CD4-positive, CD25-positive, alpha-beta regulatory T cell (primary cell): Measurements from ENCODE around the gene TMIE. TPM values are rescaled to one million over a fixed set of nuclear protein-coding genes. Genes with fewer than 3 reads are reported as not detected.

Source experiments
- ATAC-seq, 2 donors: fragments of 150-1000 bp; cut with Tn5 transposase; one replicate each; pipeline ENCODE4 v1.10.0; 2021; ENCODE audit warnings: low read depth in 2 of 2, moderate number of reproducible peaks in 2 of 2, moderate library complexity in 1 of 2
- DNase-seq, 3 donors: peaks; one replicate each; pipeline versions ENCODE4 v3.0.0 to v3.0.0-alpha.2; 2012 to 2022; ENCODE audit warnings: mixed read lengths in 1 of 3
- H3K27ac ChIP-seq: one replicate; pipeline ENCODE4 v1.7.0; 2013; ENCODE audit warnings: mild to moderate bottlenecking, low read length; ENCODE audit not compliant: insufficient read depth, poor library complexity, severe bottlenecking
- H3K27me3 ChIP-seq: one replicate; pipeline ENCODE4 v1.7.0; 2013; ENCODE audit warnings: low read length; ENCODE audit not compliant: control insufficient read depth, insufficient read depth
- H3K36me3 ChIP-seq: one replicate; pipeline ENCODE4 v1.7.0; 2013; ENCODE audit warnings: mild to moderate bottlenecking, low read length, moderate library complexity; ENCODE audit not compliant: control insufficient read depth, insufficient read depth
- H3K4me1 ChIP-seq: 2 replicates; pipeline ENCODE4 v1.7.0; 2013; ENCODE audit warnings: mild to moderate bottlenecking, low read length; ENCODE audit not compliant: insufficient read depth, control insufficient read depth, poor library complexity, severe bottlenecking
- H3K4me3 ChIP-seq: one replicate; pipeline ENCODE4 v1.7.0; 2013; ENCODE audit warnings: low read depth, mild to moderate bottlenecking, low read length, moderate library complexity
- H3K9me3 ChIP-seq, 2 experiments: 1 replicate in 1 of 2; 2 replicates in 1 of 2; pipeline ENCODE4 v1.7.0; 2013; ENCODE audit warnings: low read length in 2 of 2, mild to moderate bottlenecking in 1 of 2, moderate library complexity in 1 of 2; ENCODE audit not compliant: control insufficient read depth in 2 of 2
- H3K27ac Mint-ChIP-seq, 3 donors: one replicate each; pipeline ENCODE4 v1.8.0; 2020 to 2022; ENCODE audit warnings: mild to moderate bottlenecking in 3 of 3, mixed read lengths in 3 of 3, moderate library complexity in 2 of 3
- H3K27me3 Mint-ChIP-seq: one replicate; pipeline ENCODE4 v1.8.0; 2022; ENCODE audit warnings: mild to moderate bottlenecking, mixed read lengths
- H3K36me3 Mint-ChIP-seq: one replicate; pipeline ENCODE4 v1.8.0; 2020; ENCODE audit warnings: mixed read lengths
- H3K4me1 Mint-ChIP-seq, 4 donors: one replicate each; pipeline ENCODE4 v1.8.0; 2020 to 2022; ENCODE audit warnings: mixed read lengths in 4 of 4, mild to moderate bottlenecking in 1 of 4
- H3K4me3 Mint-ChIP-seq, 4 donors: one replicate each; pipeline ENCODE4 v1.8.0; 2020 to 2022; ENCODE audit warnings: mild to moderate bottlenecking in 4 of 4, mixed read lengths in 4 of 4, moderate library complexity in 3 of 4
- H3K9me3 Mint-ChIP-seq, 7 donors: one replicate each; pipeline ENCODE4 v1.8.0; 2020 to 2022; ENCODE audit warnings: mixed read lengths in 7 of 7, mild to moderate bottlenecking in 3 of 7, moderate library complexity in 2 of 7
- polyA plus RNA-seq, 4 donors: library from polyadenylated mRNA; unstranded; fragments of 300-500 nt; fragmentation: Illumina TruSeq; gene quantifications; one replicate each; pipeline ENCODE4 v1.2.3, GENCODE V29; 2021
- total RNA-seq: library from RNA; stranded (reverse); gene quantifications from one replicate; pipeline ENCODE4 v1.2.3, GENCODE V29; 2022

The TMIE gene
- total and polyA plus RNA-seq, 5 donors from 2014 or later: 0.60 to 1.9 (median 1.5) TPM

DNA sequence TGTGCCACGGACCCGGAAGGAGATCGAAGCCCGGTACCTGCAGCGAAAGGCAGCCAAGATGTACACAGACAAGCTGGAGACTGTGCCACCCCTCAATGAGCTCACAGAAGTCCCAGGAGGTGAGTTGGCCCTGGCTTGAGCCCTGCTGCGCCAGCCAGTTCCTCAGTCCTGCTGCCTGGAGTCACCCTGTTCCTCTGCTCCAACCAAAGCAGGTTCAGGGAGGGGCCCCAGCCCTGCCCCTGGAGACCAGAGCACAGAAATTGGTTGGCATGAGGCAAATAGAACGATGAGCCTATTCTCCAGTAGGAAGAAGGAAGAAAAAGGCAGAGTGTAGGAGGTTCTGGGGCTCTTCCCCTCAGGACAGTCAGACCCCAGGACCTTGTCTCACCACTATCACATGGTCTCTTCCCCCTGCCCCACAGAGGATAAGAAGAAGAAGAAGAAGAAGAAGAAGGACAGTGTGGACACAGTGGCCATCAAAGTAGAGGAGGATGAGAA lies 8.0 kb downstream of the TMIE start:
- ATAC-seq: no peak
- DNase-seq: no peak
- H3K27me3 ChIP-seq: no peaks in the 10 kb centered on the region
- H3K4me1 ChIP-seq: no peaks in the 10 kb centered on the region
- H3K9me3 Mint-ChIP-seq: no peaks in the 10 kb centered on the region
- H3K36me3 ChIP-seq: no peaks in the 10 kb centered on the region
- peaks cover 5% of the 10 kb centered on the region for H3K27me3 Mint-ChIP-seq
- peaks cover 6% of the 10 kb centered on the region for H3K36me3 Mint-ChIP-seq
- H3K27ac ChIP-seq: no peak overlapping the region
- no peaks in the 10 kb centered on the region for H3K9me3 ChIP-seq
- peaks cover 0 to 3% (median 0%) of the 10 kb centered on the region in 4 donors for H3K4me1 Mint-ChIP-seq
- H3K27ac Mint-ChIP-seq: peak overlapping the region in 1 of 3 donors; percentile 59
- H3K4me3 ChIP-seq: no peak overlapping the region
- H3K4me3 Mint-ChIP-seq: no peak overlapping the region

DNA sequence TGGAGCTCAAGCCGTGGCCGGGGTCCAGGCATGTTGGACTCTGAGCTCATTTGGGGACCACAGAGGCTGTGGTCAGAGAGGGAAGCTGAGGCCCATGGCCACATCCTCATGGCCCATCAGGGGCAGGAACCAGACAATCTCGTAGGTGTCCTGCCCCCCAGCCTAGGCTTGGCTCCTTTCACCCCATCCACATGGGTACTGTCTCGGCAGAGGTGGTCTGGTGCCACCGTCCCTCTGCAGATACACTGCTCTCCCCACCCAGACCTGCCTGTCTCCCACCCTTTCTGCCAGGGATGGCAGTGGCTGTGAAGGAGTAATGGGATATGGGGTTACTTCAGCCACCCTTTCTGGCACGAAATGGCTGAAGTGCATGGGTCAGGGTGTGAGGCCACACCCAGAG lies 8.5 kb downstream of the TMIE start:
- Mint-ChIP-seq H3K27ac (no peak overlapping the region), H3K27me3 (peaks cover 5% of the 10 kb centered on the region), H3K36me3 (peaks cover 6% of the 10 kb centered on the region), H3K4me1 (peaks cover 0 to 3% (median 0%) of the 10 kb centered on the region in 4 donors), H3K9me3 (no peaks in the 10 kb centered on the region), H3K4me3 (no peak overlapping the region)
- DNase-seq (no peak), ATAC-seq (no peak)
- Histone ChIP-seq H3K27ac (no peak overlapping the region), H3K9me3 (no peaks in the 10 kb centered on the region), H3K36me3 (no peaks in the 10 kb centered on the region), H3K4me1 (no peaks in the 10 kb centered on the region), H3K4me3 (no peak overlapping the region), H3K27me3 (no peaks in the 10 kb centered on the region)

DNA sequence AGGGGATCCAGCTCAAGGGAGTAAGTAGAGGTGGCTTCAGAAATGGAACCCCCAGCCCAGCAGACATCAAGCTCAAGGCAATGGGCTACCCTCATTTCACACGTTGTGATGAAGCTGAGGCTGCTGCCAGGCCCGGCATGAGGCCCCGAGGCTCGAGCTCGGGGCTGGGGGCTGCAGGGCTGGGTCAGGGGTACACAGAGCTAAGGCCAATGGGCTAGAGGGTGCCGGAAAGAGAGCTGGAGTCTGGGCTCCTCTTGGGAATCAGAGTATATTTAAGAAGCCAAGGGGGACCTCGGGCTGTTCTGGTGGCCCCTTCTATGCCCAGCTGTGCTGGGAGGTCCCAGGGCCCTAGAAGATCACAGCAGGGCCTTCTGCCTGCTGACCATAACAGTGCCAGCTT lies 9.0 kb downstream of the TMIE start:
- Histone ChIP-seq H3K27me3 (no peaks in the 10 kb centered on the region), H3K4me1 (no peaks in the 10 kb centered on the region), H3K9me3 (no peaks in the 10 kb centered on the region), H3K27ac (no peak overlapping the region), H3K4me3 (no peak overlapping the region), H3K36me3 (no peaks in the 10 kb centered on the region)
- DNase-seq (no peak), ATAC-seq (no peak)
- H3K27me3 Mint-ChIP-seq: peaks cover 5% of the 10 kb centered on the region
- H3K4me3 Mint-ChIP-seq: no peak overlapping the region
- peaks cover 6% of the 10 kb centered on the region for H3K36me3 Mint-ChIP-seq
- H3K4me1 Mint-ChIP-seq: no peaks in the 10 kb centered on the region
- H3K9me3 Mint-ChIP-seq: no peaks in the 10 kb centered on the region
- peak overlapping the region in 1 of 3 donors; percentile 37 for H3K27ac Mint-ChIP-seq

DNA sequence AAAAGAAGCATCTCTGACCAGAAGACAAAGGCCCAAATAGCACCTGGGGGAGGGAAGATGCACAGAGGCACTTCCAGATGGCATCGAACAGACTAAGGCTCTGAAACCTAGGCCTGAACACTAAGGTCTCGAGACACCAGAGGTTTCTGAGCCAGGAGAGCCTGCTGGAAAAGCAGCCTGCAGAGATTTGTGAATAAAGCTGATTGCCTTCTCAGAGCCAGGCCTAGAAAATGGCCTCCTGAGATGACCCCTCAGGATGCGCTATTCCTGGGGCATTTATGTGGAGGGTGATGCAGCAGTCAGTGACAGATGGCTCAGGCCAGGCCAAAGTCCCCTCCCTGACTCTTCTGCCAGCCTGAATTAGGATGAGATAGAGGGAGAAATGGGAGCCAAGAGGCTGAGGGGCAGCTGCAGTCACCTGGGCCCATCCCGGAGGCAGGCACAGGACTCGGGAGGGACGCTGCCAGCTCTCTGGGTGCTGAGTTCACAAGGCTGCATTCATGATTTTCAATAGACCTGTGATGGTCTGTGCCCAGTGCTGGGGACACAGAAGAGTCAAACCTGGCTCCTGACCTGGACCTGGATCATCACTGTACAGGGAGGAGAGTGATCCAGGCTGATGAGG lies 9.6 kb downstream of the TMIE start:
- no peak overlapping the region for H3K27ac ChIP-seq
- no peak overlapping the region for H3K4me3 ChIP-seq
- H3K9me3 ChIP-seq: no peaks in the 10 kb centered on the region
- no peaks in the 10 kb centered on the region for H3K36me3 ChIP-seq
- H3K4me3 Mint-ChIP-seq: no peak overlapping the region
- ATAC-seq: no peak
- H3K27me3 Mint-ChIP-seq: peaks cover 3% of the 10 kb centered on the region
- no peaks in the 10 kb centered on the region for H3K9me3 Mint-ChIP-seq
- no peaks in the 10 kb centered on the region for H3K4me1 ChIP-seq
- H3K36me3 Mint-ChIP-seq: peaks cover 6% of the 10 kb centered on the region
- no peaks in the 10 kb centered on the region for H3K4me1 Mint-ChIP-seq
- no peaks in the 10 kb centered on the region for H3K27me3 ChIP-seq
- no peak for DNase-seq
- peak overlapping the region in 1 of 3 donors; percentile 37 for H3K27ac Mint-ChIP-seq

DNA sequence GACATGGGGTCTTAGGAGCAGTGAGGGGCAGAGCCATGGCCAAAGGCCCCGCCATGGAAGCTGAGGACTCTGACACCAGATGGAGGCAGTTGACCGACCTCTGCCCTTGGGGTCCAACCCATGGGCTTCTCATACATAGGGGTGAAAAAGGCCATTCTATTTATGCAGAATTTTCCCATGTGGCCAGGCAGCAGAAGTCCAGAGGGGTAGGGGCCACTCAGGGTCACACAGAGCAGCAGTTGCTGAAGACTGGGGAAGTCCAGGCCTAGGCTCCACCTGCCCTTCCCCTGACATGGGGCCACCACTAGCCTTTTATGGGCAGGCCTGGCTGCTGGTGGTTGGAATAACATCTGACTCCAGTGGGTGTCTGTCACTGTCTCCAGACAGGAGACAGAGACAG lies 10.1 kb downstream of the TMIE start:
- peaks cover 6% of the 10 kb centered on the region for H3K36me3 Mint-ChIP-seq
- no peaks in the 10 kb centered on the region for H3K4me1 Mint-ChIP-seq
- Histone ChIP-seq H3K27ac (no peak overlapping the region), H3K27me3 (no peaks in the 10 kb centered on the region), H3K36me3 (no peaks in the 10 kb centered on the region), H3K4me3 (no peak overlapping the region), H3K9me3 (no peaks in the 10 kb centered on the region), H3K4me1 (no peaks in the 10 kb centered on the region)
- no peaks in the 10 kb centered on the region for H3K27me3 Mint-ChIP-seq
- peak overlapping the region in 1 of 3 donors; percentile 37 for H3K27ac Mint-ChIP-seq
- no peaks in the 10 kb centered on the region for H3K9me3 Mint-ChIP-seq
- no peak overlapping the region for H3K4me3 Mint-ChIP-seq
- ATAC-seq (no peak), DNase-seq (no peak)

DNA sequence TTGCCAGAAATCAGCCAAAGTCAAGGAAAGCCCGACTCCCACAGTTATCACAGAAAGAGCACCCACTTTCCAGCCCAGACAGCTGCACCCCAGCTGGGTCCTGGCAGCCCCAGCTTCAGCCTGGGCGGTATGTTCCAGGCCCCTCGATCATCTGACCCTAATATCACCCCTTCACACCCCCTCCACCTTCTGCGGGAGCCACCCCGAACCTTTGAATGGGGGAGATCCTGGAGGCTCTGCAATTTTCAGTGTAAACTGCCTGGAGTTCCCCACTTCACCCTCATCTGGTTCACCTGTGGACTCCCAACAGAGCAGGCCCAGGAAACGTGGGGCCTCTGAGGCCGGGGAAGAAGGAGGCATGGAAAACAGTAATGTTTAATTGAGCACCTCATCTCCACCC lies 10.6 kb downstream of the TMIE start:
- no peak for ATAC-seq
- Histone ChIP-seq H3K27ac (no peak overlapping the region), H3K4me3 (no peak overlapping the region), H3K27me3 (no peaks in the 10 kb centered on the region), H3K4me1 (no peaks in the 10 kb centered on the region), H3K9me3 (no peaks in the 10 kb centered on the region), H3K36me3 (no peaks in the 10 kb centered on the region)
- Mint-ChIP-seq H3K9me3 (no peaks in the 10 kb centered on the region), H3K36me3 (peaks cover 6% of the 10 kb centered on the region), H3K4me1 (no peaks in the 10 kb centered on the region), H3K27me3 (no peaks in the 10 kb centered on the region), H3K4me3 (no peak overlapping the region), H3K27ac (no peak overlapping the region)
- no peak for DNase-seq

DNA sequence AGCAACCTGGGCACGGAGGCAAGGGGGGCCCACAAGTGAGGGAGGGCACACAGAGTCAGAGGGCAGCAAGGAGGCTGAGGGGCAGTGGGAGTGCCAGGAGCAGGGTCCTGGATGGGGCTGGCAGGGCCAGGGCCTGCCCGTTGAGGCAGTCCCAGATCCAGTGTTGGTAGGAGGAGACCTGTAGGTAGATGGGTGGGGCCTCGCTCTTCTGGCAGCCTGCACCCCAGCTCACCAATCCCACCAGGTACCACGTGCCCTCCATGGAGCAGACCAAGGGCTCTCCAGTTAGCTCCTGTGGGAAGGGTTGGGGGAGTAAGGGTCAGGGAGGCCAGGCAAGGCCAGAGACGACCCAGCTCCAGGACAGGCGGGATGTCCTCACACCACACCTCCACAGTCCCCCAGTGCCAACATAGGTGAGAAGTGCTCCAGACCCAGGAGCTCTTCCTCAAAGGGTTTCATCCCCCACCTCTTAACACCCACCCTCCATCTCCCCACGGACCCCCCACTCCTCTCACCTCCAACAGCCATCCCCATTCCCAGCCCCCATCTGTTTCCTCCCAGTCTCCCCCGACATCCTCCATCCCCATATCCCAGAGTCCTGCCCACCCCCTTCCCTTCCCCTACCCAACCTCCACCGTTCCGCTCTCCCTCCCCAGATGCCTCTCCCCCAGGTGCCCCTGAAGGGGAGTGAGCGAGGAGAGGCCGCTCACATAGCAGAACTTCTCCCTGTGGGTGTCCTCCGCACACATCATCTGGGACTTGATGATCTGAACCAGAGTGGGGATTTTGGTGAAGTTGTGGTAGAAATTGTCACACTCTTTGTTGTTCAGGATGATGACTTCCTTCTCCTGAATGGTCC lies 11.2 kb downstream of the TMIE start:
- Mint-ChIP-seq H3K27ac (no peak overlapping the region), H3K36me3 (peaks cover 6% of the 10 kb centered on the region), H3K9me3 (no peaks in the 10 kb centered on the region), H3K27me3 (no peaks in the 10 kb centered on the region), H3K4me3 (no peak overlapping the region), H3K4me1 (no peaks in the 10 kb centered on the region)
- Histone ChIP-seq H3K36me3 (no peaks in the 10 kb centered on the region), H3K9me3 (no peaks in the 10 kb centered on the region), H3K4me3 (no peak overlapping the region), H3K27ac (no peak overlapping the region), H3K4me1 (no peaks in the 10 kb centered on the region), H3K27me3 (no peaks in the 10 kb centered on the region)
- ATAC-seq (no peak), DNase-seq (no peak)
